WI38 (cell line): Measurements from ENCODE around the gene GPA33.

Source experiments
- H3K4me3 ChIP-seq: 2 replicates; pipeline ENCODE4 v1.5.1; 2011; ENCODE audit warnings: low read depth, mild to moderate bottlenecking, control low read depth, low read length
- CTCF ChIP-seq: IDR thresholded peaks from 2 replicates; pipeline ENCODE4 v1.5.1; 2012; ENCODE audit warnings: low read depth, mild to moderate bottlenecking, control low read depth, low read length

Gene GPA33

GRCh38 chr1:167126317-167126716 is 36.1 kb upstream of the GPA33 start:
- TF ChIP-seq CTCF: no peak
- no peak overlapping the region for H3K4me3 ChIP-seq

GRCh38 chr1:167122568-167122967 is 32.4 kb upstream of the GPA33 start:
- no peak for TF ChIP-seq CTCF
- no peak overlapping the region for H3K4me3 ChIP-seq

GRCh38 chr1:167122121-167122480 is 31.9 kb upstream of the GPA33 start:
- TF ChIP-seq CTCF: no peak
- H3K4me3 ChIP-seq: no peak overlapping the region

GRCh38 chr1:167121375-167122120 is 31.4 kb upstream of the GPA33 start:
- no peak overlapping the region for H3K4me3 ChIP-seq
- TF ChIP-seq CTCF: no peak

- TF ChIP-seq CTCF: no peak
- H3K4me3 ChIP-seq: no peak overlapping the region
Observed at GRCh38 chr1:167120899-167121298, 30.7 kb upstream of the GPA33 start.

- H3K4me3 ChIP-seq: no peak overlapping the region
- no peak for TF ChIP-seq CTCF
Observed at GRCh38 chr1:167119696-167120095, 29.5 kb upstream of the GPA33 start.

GRCh38 chr1:167118188-167118587 is 28.0 kb upstream of the GPA33 start:
- no peak for TF ChIP-seq CTCF
- no peak overlapping the region for H3K4me3 ChIP-seq
